Left lobe of liver (tissue), 2 donors: ENCODE results near the gene PROCR. TPM values are rescaled to one million over a fixed set of nuclear protein-coding genes. Genes with fewer than 3 reads are reported as not detected.
"Not testable (repeated sequence)": the region's sequence is repeated elsewhere in the genome, so short reads cannot be mapped to it uniquely, and the experiment has no call there.

Source experiments
- ATAC-seq: fragments of 200-7000 bp; cut with Tn5 transposase; one replicate; pipeline ENCODE4 v1.9.1; 2020; ENCODE audit warnings: mild to moderate bottlenecking, moderate library complexity
- DNase-seq: peaks from one replicate; pipeline ENCODE4 v3.0.0-alpha.2; 2020; ENCODE audit warnings: low spot score
- total RNA-seq: library from RNA; stranded (reverse); gene quantifications from one replicate; pipeline ENCODE4 v1.2.1, GENCODE V29; 2021
- donor health status: DM: no; HTN: no; CAD: no; lungs with moderate emphysema.
- donor health status: DM: no; HTN: yes; CAD: no.

The PROCR gene
- 1.5 TPM for total RNA-seq

DNA sequence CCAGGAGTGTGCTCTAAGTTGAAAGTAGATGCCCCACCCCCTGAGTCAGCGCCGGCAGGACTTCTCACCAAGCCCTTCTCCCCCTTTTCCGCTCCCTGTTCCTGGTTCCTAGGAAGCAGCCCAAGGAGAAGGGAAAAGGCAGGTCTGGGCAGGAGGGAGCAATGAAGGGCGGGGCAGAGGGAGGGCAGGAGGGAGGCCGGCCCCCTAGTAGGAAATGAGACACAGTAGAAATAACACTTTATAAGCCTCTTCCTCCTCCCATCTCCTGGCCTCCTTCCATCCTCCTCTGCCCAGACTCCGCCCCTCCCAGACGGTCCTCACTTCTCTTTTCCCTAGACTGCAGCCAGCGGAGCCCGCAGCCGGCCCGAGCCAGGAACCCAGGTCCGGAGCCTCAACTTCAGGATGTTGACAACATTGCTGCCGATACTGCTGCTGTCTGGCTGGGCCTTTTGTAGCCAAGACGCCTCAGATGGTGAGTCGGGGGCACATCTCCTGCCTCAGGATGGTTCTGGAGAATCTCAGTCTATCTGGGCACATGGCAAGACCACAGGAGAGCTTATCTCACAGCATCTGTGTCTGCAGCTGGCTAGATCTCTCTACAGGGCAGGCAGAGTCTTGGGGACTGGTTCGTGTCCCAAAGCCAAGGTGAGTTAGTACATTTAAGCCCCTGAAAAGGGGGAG is at the start of gene PROCR:
Gene PROCR, plus strand, starts transcription at position 320 of the 681 bp plus-strand sequence. Its CDS starts 83 bp downstream, at position 403.
- peak; percentile 73 for DNase-seq

DNA sequence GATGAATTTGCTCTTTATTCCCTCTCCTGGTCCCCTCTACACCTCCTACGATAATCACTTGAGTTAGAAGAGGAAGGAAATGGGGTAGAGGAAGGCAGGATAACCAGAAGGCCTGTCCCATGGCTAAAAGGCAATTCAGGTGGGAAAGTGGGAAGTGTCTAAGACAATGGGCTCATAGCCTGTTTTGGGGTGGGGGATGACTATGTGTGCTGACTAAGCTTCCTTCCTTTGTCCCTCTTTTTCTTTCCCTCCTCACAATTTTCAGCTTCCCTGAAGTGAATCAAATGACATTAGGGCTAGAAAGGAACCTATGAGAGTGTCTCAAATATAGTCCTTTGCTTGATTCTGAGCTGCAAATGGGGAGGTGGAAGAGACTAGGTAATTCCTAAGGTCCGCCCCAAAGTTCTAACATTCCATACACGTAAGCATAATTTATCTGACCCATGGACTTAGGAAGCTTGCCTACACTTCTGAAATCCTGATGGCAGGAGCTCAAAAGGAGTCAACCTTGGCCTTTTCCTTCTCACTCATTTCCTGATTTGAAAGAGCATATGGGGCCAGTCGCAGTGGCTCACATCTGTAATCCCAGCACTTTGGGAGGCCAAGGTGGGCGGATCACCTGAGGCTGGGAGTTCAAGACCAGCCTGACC is 49.0 kb upstream of the PROCR start:
- ATAC-seq (no peak), DNase-seq (no peak)

More for the DNA sequence above, at the start of gene PROCR:
- peak; percentile 54 for ATAC-seq

DNA sequence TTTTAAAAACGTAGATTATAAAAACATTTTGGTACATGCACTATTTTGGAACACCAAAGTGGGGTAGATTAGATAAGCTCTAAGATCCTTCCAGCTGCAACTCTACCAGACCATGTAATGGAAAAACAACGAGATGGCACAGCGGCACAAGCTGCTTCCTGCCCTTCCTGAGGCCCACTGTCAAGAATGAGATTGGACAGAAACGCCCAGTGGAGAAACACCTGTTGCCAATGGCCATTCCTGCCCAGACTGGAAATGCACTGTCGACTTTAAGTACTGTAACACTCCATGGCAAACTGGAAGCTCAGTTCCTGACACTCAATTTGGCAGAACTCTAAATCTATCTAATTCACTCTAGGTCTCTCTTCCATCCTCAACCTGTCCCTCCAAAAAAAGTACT is 46.1 kb upstream of the PROCR start:
- ATAC-seq: no peak

DNA sequence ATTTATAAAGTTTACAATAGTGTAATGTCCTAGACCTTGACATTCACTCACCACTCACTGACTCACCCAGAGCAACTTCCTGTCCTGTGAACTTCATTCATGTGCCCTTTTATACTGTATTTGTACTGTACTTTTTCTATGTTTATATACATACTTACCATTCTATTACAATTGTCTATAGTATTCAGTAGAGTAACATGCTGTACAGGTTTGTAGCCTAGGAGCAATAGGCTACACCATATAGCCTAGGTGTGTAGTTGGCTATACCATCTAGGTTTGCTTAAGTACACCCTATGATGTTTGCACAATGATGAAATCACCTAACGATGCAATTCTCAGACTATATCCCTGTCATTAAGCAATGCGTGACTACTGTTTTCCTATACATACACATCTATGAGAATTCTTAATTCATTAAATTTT is 42.2 kb upstream of the PROCR start:
- DNase-seq: no peak
- ATAC-seq: no peak

More for the DNA sequence above, 46.1 kb upstream of the PROCR start:
- DNase-seq: no peak

DNA sequence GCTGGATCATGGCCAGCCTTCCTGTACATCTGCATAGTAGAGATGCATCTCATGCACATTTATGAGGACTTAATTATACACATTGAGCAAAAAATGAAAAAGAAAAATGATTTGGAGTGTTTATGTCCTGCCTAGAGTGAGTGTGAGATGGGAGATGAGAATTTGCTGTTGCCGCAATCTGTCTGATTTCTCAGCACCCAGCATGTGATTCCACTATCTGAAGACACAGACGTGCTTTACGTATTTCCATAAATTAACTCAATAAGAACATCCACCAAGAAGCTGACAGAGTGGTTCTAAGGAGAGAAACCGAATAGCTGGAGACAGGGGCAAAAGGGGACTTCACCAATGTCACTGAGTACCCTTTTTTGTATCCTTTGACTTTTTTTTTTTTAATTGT is 39.9 kb upstream of the PROCR start:
- no peak for ATAC-seq

DNA sequence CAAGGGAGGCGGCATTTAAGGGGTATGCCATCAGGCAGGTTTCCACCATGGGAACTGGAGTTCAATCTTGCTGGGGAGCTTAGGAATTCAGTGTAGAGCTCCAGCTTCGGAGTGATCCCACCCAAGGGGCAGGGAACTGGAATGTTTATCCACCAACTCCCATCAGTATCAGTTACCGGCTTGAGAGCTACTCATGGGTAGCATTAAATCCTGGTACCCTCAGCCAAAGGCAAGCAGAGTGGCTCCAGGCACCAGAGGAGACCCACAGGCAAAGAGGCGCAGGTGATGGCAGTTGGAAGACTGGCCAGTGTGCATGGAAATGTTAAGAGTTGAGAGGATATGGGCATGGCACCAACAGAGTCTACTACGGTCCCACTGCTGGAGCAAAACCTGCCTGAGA is 38.8 kb upstream of the PROCR start:
- ATAC-seq: no peak

More for the DNA sequence above, 39.9 kb upstream of the PROCR start:
- no peak for DNase-seq

DNA sequence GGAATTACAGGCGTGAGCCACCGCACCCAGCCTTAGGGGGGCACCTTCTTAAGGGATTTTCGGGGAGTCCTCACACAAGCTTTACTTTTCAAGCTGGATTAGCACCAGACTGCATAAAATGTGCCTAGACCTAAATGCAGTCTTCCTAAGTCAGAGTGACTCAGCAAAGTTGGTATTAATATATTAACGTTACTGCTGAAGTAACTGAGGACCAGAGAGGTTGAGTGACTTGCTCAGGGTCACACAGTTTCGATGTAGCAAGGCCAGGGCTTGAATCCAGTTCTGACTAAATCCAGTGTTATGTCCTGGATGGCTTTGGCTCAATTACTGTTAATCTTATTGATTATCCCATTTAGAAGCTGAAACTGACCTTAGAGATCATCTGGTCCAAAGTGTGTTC is 38.1 kb upstream of the PROCR start:
- no peak for ATAC-seq

More for the DNA sequence above, 38.8 kb upstream of the PROCR start:
- no peak for DNase-seq

DNA sequence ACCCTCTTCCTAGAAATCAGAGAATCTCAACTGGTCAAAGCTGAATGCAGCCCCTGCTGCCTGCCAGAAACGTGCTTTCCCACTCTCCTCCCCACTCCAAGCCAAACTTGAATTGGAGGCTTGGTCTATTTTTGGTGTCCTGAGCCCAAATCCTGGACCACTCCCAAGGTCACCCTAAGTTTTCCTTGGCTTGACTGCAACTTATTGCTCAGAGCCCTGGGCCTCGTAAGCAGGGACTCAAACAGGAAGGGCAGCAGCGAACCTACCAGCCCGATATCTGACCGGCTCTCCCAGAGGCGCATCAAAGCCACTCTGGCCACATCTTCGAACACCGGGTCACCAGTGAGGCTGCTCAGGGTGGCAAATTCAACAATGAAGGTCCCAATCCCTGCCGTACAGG is 37.4 kb upstream of the PROCR start:
- no peak for DNase-seq
- ATAC-seq: peak; percentile 47

More for the DNA sequence above, 38.1 kb upstream of the PROCR start:
- DNase-seq: no peak

DNA sequence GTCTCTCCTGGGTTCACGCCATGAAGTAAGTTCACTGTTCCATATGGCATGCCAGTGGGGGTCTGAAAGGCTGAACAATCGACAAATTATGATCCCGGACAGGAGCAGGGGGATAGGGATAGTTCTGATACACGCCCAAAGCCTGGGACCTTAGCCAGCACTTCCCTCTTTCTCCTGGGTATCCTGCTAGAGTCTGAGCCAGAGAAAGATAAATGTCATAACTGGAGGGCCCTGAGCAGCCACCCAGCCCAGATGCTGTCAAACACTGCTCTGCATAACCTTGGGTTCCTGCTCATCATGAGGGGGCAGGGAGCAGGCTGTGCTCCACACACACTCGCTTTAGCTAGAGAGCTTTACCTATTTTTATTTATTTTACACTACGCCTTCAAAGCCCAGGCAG is 37.0 kb upstream of the PROCR start:
- ATAC-seq (peak; percentile 18), DNase-seq (no peak)

GRCh38 chr20:35135867-35136586 is 35.8 kb upstream of the PROCR start:
- DNase-seq (no peak), ATAC-seq (no peak)

GRCh38 chr20:35144694-35145093 is 27.2 kb upstream of the PROCR start:
- DNase-seq: no peak
- ATAC-seq: no peak

DNA sequence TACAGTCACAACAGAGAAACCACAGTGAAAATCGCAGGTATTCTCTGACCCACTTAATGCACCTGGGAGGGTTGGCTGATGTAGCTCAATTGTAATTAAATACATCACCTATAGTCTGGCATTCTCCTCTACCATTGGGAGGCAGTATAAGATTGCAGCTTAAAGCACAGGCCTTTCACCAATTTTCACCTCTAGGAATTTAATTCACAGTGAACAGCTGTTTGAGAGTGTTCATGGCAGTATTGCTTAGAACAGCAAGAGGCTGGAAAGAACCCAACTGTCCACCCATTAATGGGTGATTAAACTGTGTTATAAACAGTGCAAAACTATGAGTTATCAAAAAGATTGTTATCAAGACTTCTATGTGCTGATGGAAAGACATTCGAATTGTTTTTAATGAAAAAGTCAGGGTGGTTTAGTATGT is 26.7 kb upstream of the PROCR start:
- peak; percentile 52 for ATAC-seq
- no peak for DNase-seq

DNA sequence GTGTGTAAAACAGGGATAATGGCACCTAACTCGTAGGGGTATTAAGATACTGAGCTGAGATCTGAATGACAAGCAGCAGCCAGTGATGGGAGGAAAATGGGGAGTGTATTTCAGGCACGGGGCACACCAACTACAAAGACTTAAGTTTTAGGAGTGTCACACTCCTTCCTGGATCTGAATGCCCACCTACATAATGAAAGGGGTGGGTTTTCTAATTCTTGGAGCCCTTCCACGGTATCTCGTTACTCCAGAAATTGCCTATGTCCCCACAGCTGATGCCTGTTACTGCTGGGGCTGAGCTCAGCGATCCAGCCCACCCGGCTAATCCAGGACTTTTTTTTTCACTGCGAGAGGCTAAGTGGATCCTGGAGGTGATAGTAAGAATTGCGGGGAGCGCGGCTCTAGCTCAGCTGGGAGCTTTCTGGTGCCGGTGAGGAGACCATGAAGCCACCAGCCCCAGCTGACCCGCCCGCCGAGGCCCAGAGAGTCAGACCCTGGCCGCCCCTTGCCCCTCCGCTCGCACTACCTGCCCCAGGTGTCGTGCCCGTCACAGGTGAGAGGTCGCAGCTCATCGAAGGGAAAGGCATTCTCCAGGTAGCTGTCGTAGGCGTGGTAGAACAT is 25.5 kb upstream of the PROCR start:
- no peak for DNase-seq

DNA sequence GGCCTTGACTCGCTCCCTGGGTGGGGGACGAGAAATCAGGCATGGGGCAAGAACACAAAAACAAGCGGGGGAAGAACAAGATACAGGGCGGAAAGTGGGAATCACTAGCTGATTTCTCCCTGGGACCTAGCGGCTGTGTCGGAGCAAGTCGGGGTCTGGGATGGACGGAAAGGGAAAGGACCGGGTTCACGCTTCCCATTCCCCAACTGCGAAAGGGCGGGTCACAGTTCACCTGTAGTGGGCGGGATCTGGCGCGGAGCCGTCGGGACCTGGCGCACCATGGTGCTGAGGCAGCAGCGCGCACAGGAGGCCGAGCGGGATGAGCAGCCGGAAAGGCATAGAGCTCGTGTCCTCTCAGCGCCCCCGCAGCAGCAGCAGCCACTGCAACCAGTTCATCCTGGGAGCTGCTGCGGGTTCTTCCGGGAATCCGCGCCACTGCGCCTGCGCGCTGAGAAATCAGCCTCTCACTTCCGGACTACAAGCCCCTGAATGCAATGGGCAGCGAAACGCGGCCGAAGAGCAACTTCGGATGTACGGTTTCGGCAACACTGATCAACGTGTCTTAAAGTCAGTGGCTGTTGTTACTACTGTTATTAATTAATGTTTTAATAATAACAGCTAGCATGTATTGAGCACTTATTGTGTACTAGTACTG is 24.8 kb upstream of the PROCR start, which contains the start of gene EDEM2:
Gene EDEM2, minus strand, starts transcription at position 417 of the 655 bp plus-strand sequence. Its CDS starts 78 bp downstream, at position 339.
- DNase-seq: peak; percentile 97
- peak; percentile 87 for ATAC-seq

More for the DNA sequence above, 25.5 kb upstream of the PROCR start:
- ATAC-seq: peak; percentile 30

DNA sequence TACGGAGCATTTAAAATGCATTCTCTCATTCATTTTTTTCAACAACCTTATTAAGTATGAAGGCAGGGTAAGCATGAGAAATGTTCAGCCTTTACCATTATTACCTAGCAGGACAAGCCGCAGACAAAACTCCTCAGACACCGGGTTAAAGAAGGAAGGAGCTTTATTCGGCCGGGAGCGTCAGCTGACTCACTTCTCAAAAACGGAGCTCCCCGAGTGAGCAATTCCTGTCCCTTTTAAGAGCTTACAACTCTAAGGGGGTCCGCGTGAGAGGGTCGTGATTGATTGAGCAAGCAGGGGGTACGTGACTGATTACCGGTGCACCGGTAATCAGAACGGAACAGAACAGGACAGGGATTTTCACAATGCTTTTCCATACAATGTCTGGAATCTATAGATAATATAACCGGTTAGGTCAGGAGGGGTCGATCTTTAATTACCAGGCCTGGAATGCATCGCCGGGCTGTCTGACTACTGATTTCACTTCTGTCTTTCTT is 24.2 kb upstream of the PROCR start:
- ATAC-seq: peak; percentile 21
- not testable (repeated sequence) for DNase-seq

DNA sequence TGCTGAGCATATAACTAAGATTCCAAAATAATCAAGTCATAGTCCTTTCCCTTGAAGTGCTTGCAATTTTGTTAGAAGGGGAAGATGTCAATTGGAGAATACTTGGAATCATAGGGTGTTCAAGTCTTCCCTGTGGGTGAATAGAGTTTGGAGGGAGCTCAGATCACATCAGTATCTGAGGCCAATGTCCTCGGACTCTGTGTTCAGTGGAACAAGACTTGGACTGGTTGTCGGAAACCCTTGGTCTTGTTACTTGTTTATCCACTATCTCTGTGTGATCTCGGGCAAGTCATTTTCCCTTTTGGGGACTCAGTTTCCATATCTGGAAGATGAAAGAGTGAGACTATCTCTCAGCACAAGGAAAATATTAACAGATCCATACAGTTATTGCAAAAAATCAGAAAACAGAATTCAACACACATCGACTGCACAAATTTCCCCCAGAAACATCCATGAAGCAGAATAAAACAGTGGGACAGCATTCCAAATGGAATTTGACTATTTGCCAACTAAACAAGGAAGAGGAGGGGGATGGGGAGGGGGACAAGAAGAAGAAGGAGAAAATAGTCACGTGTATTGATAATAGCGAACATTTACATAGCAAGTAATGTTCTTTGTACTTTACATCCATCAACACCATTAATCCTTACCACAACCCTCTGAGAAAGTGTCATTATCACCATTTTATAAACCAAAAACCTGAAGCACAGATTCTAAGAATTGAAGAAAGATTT is 20.9 kb upstream of the PROCR start:
- no peak for ATAC-seq

GRCh38 chr20:35151736-35152135 is 20.1 kb upstream of the PROCR start:
- ATAC-seq (peak; percentile 15), DNase-seq (no peak)

More for the DNA sequence above, 20.9 kb upstream of the PROCR start:
- DNase-seq: no peak

GRCh38 chr20:35155936-35156335 is 15.9 kb upstream of the PROCR start:
- DNase-seq: no peak
- no peak for ATAC-seq

DNA sequence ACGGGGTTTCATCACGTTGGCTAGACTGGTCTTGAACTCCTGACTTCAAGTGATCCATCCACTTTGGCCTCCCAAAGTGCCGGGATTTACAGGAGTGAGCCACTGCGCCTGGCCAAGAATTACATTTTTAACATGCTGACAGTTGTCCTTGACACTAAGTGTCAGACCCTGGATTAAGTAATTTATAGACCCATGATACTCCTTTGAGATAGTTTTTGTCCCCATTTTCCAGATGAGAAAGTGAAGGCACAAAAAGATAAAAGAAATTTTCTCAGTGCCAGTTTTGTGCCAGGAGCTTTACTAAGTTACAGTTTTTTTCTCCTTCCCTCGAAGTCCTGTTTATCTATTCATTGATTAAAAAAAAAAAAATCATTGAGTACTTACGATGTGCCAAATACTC is 14.9 kb upstream of the PROCR start:
- peak; percentile 16 for DNase-seq
- ATAC-seq: no peak

DNA sequence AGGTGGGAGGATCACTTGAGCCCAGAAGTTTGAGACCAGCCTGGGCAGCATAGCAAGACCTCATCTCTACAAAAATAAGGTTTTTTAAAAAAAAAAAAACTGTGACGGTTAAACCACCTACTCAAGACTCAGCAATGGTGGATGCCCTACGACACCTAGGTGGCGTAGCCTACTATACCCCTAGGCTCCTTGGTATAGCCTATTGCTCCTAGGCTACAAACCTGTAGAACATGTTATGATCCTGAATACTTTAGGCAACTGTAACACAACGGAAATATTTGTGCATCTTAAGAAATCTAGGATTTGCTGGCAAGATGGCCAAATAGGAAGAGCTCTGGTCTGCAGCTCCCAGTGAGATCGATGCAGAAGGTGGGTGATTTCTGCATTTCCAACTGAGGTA is 11.5 kb upstream of the PROCR start:
- DNase-seq, ATAC-seq: not testable (repeated sequence)
